GM20431 (cell line): ENCODE data around the gene PLCG2.

Experiments used
- in situ Hi-C: fragments of 300-500 bp; cut with MseI, MboI; formaldehyde crosslinking; loops from one replicate; pipeline ENCODE4 v1.15.0; 2020; ENCODE audit warnings: low sequenced_read_pairs; ENCODE audit not compliant: unreplicated experiment

The PLCG2 gene

GRCh38 chr16:81896902-81897301 lies 117.8 kb downstream of the PLCG2 start:
- in situ Hi-C loops = loop anchor here (25.0 kb wide), 1 partner anchor 510 kb away; no protein-coding TSS in a partner anchor

- in situ Hi-C loops = loop anchor here (25.0 kb wide), 1 partner anchor 512 kb away; no protein-coding TSS in a partner anchor
Observed at GRCh38 chr16:81899601-81900000, 120.5 kb downstream of the PLCG2 start.

GRCh38 chr16:81900014-81900413 lies 120.9 kb downstream of the PLCG2 start:
- in situ Hi-C loops = no loop called here

- in situ Hi-C loops = no loop called here
Observed at GRCh38 chr16:81900456-81900855, 121.4 kb downstream of the PLCG2 start.

- in situ Hi-C loops = no loop called here
Observed at GRCh38 chr16:81901484-81901883, 122.4 kb downstream of the PLCG2 start.

GRCh38 chr16:81902025-81902424 lies 122.9 kb downstream of the PLCG2 start:
- in situ Hi-C loops = no loop called here

GRCh38 chr16:81904320-81904719 lies 125.2 kb downstream of the PLCG2 start:
- in situ Hi-C loops = no loop called here

GRCh38 chr16:81905277-81905676 lies 126.2 kb downstream of the PLCG2 start:
- in situ Hi-C loops = no loop called here

GRCh38 chr16:81907681-81908080 lies 128.6 kb downstream of the PLCG2 start:
- in situ Hi-C loops = no loop called here

- in situ Hi-C loops = no loop called here
Observed at GRCh38 chr16:81908466-81909262, 129.6 kb downstream of the PLCG2 start.

GRCh38 chr16:81910366-81910885 lies 131.3 kb downstream of the PLCG2 start:
- in situ Hi-C loops = no loop called here

- in situ Hi-C loops = no loop called here
Observed at GRCh38 chr16:81912395-81912794, 133.3 kb downstream of the PLCG2 start.

- in situ Hi-C loops = no loop called here
Observed at GRCh38 chr16:81913222-81913621, 134.1 kb downstream of the PLCG2 start.

GRCh38 chr16:81917375-81917774 lies 138.3 kb downstream of the PLCG2 start:
- in situ Hi-C loops = no loop called here

- in situ Hi-C loops = no loop called here
Observed at GRCh38 chr16:81918927-81919326, 139.8 kb downstream of the PLCG2 start.

GRCh38 chr16:81920498-81920897 lies 141.4 kb downstream of the PLCG2 start:
- in situ Hi-C loops = no loop called here

- in situ Hi-C loops = no loop called here
Observed at GRCh38 chr16:81921085-81921814, 142.2 kb downstream of the PLCG2 start.

GRCh38 chr16:81921843-81922584 lies 142.9 kb downstream of the PLCG2 start:
- in situ Hi-C loops = no loop called here

GRCh38 chr16:81923296-81923695 lies 144.2 kb downstream of the PLCG2 start:
- in situ Hi-C loops = no loop called here

GRCh38 chr16:81925016-81925415 lies 145.9 kb downstream of the PLCG2 start:
- in situ Hi-C loops = no loop called here
